Measurements from ENCODE around the gene ACSS1. TPM values are rescaled to one million over a fixed set of nuclear protein-coding genes. Genes with fewer than 3 reads are reported as not detected.

Gene ACSS1
- polyA plus RNA-seq, 1 experiment, result 1.1 TPM

DNA sequence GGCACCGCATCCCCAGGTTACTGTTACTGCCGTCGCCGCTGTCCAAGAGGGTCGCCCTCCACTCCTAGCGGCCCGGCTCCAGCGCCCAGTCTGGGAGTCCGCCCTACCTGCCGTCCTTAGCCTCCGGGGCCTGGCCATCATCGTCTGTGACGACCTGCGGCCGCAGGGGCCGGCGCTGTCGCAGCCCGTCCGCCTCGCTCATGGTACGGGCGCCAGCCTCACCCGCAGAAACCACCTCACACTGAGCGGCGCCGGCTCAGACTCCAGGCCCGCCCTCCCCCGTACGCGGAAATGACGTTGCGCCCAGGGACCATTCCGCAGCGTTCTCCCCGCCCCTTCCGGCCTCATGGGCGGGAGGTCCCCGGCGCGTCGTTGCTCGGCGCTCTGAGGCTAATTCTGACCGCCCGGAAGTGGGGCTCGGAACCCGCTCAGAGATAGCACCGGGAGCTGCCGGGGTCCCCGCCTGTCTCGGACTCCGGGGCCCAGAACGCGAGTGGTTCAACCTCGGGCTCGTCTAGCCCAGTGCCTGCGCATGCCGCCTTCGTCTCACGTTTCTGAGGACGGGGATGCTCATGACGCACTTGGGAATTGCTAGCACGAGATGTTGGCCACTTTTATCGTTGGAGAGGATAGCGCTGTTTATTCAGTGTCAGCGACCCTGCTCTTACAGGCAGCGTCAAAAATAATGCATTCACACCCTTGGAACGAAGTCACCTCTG is 65.3 kb downstream of the ACSS1 start, which contains the start of gene APMAP:
Gene APMAP, minus strand, starts transcription at position 265 of the 719 bp plus-strand sequence. Its CDS starts 63 bp downstream, at position 202.
- TF ChIP-seq, protein P1, sequence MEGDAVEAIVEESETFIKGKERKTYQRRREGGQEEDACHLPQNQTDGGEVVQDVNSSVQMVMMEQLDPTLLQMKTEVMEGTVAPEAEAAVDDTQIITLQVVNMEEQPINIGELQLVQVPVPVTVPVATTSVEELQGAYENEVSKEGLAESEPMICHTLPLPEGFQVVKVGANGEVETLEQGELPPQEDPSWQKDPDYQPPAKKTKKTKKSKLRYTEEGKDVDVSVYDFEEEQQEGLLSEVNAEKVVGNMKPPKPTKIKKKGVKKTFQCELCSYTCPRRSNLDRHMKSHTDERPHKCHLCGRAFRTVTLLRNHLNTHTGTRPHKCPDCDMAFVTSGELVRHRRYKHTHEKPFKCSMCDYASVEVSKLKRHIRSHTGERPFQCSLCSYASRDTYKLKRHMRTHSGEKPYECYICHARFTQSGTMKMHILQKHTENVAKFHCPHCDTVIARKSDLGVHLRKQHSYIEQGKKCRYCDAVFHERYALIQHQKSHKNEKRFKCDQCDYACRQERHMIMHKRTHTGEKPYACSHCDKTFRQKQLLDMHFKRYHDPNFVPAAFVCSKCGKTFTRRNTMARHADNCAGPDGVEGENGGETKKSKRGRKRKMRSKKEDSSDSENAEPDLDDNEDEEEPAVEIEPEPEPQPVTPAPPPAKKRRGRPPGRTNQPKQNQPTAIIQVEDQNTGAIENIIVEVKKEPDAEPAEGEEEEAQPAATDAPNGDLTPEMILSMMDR (IDR thresholded peaks at IDR 0.05; ENCODE audit: low read depth, low read length), result no peak
- POLR2A ChIA-PET, result no interaction called here
- H3K27ac ChIP-seq (ENCODE audit: low read depth, low read length), result peak within 1 kb of the TSS; percentile 88
- H3K27me3 ChIP-seq (ENCODE audit: control insufficient read depth, insufficient read depth, low read length), result peaks cover 5% of the 10 kb centered on the region
- CTCF ChIA-PET, result interaction anchor here (0.9 to 7.9 kb wide), 7 partner anchors 41 to 528 kb away, joined by 3 to 147 read pairs (median 4); partner anchors contain the start of genes GINS1 and PYGB
- H3K4me3 ChIP-seq (ENCODE audit: low read depth, low read length), result peak within 1 kb of the TSS; percentile 95
- H3K9me3 ChIP-seq (ENCODE audit: control insufficient read depth, insufficient read depth, low read length), result no peaks in the 10 kb centered on the region; the same call in 1 of the 2 replicates
- DNase-seq (ENCODE audit: low read depth, low spot score), result peak; percentile 61

DNA sequence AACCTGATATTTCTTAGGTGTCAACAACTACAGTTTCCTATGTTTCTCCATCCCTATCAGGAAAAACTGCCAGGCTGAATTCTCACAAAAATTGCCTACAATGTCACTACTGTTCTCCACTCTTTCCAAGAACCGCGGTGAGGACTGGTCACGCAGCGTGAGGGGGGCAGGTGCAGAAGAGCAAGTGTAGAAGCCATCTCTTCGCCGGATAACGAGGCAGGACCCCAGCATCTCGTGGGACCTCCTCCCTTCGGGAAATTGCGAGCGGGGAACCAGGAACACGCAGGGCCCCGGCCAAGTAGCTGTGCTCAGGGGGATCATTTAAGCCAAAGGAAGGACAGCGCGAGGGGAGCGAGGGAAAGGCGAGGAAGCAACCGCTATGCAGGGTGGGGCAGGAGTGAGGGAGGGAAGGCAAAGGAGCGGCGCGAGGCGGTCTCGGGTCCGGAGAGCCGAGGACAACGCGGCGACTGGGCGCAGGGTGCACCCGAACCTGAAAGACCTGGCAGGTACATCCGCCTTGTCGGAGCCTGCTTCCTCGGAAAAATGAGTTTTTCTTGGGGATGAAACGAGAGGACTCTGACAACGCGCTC is 65.9 kb downstream of the ACSS1 start:
- Histone ChIP-seq H3K27ac (ENCODE audit: low read depth, low read length) (no peak overlapping the region), H3K9me3 (ENCODE audit: control insufficient read depth, insufficient read depth, low read length) (no peaks in the 10 kb centered on the region; the same call in 1 of the 2 replicates), H3K27me3 (ENCODE audit: control insufficient read depth, insufficient read depth, low read length) (peaks cover 5% of the 10 kb centered on the region), H3K4me3 (ENCODE audit: low read depth, low read length) (peak overlapping the region; percentile 95)
- TF ChIP-seq, protein P1 (IDR thresholded peaks at IDR 0.05; ENCODE audit: low read depth, low read length), result no peak
- CTCF ChIA-PET, result interaction anchor here (1.1 kb wide), 1 partner anchor 188 kb away, joined by 3 read pairs; no protein-coding TSS in a partner anchor
- POLR2A ChIA-PET, result no interaction called here
- DNase-seq (ENCODE audit: low read depth, low spot score), result no peak

- ChIA-PET POLR2A (no interaction called here), CTCF (interaction anchor here (1.1 kb wide), 1 partner anchor 189 kb away, joined by 3 read pairs; no protein-coding TSS in a partner anchor)
- H3K4me3 ChIP-seq (ENCODE audit: low read depth, low read length), result no peak overlapping the region
- H3K27ac ChIP-seq (ENCODE audit: low read depth, low read length), result no peak overlapping the region
- DNase-seq (ENCODE audit: low read depth, low spot score), result no peak
- H3K27me3 ChIP-seq (ENCODE audit: control insufficient read depth, insufficient read depth, low read length), result peaks cover 1% of the 10 kb centered on the region
- no peaks in the 10 kb centered on the region; the same call in 1 of the 2 replicates for H3K9me3 ChIP-seq (ENCODE audit: control insufficient read depth, insufficient read depth, low read length)
- TF ChIP-seq, protein P1 (IDR thresholded peaks at IDR 0.05; ENCODE audit: low read depth, low read length), result no peak
Observed at GRCh38 chr20:24990810-24991252, 67.1 kb downstream of the ACSS1 start.

GRCh38 chr20:24989162-24989561 is 68.8 kb downstream of the ACSS1 start:
- H3K27ac ChIP-seq (ENCODE audit: low read depth, low read length), result no peak overlapping the region
- H3K9me3 ChIP-seq (ENCODE audit: control insufficient read depth, insufficient read depth, low read length), result no peaks in the 10 kb centered on the region; the same call in 1 of the 2 replicates
- TF ChIP-seq, protein P1 (IDR thresholded peaks at IDR 0.05; ENCODE audit: low read depth, low read length), result no peak
- POLR2A ChIA-PET, result no interaction called here
- H3K27me3 ChIP-seq (ENCODE audit: control insufficient read depth, insufficient read depth, low read length), result no peaks in the 10 kb centered on the region
- H3K4me3 ChIP-seq (ENCODE audit: low read depth, low read length), result no peak overlapping the region
- DNase-seq (ENCODE audit: low read depth, low spot score), result no peak
- CTCF ChIA-PET, result no interaction called here

Data from AG04450 (cell line).